Heart right ventricle (tissue), 16 donors: Measurements from ENCODE around the gene DENND4A. TPM values are rescaled to one million over a fixed set of nuclear protein-coding genes. Genes with fewer than 3 reads are reported as not detected.

Experiments
- ATAC-seq, 8 donors: fragments of 200-7000 bp; cut with Tn5 transposase; one replicate each; pipeline ENCODE4 v1.9.1; 2020; ENCODE audit warnings: mild to moderate bottlenecking in 8 of 8, moderate library complexity in 8 of 8, moderate number of reproducible peaks in 1 of 8
- DNase-seq, 2 donors: peaks; one replicate each; pipeline ENCODE4 v3.0.0-alpha.2; 2020
- H3K27ac ChIP-seq, 10 donors: fragments of 200-600 bp; sonication (generic) in 2 of 10; one replicate each; pipeline versions ENCODE4 v1.5.0 to v1.8.0; 2020 to 2022; ENCODE audit warnings: mild to moderate bottlenecking in 3 of 10
- H3K27me3 ChIP-seq, 7 donors: fragments of 200-600 bp; one replicate each; pipeline ENCODE4 v1.8.0; 2021 to 2022; ENCODE audit warnings: mild to moderate bottlenecking in 2 of 7
- H3K36me3 ChIP-seq, 9 donors: fragments of 200-600 bp; sonication (generic) in 1 of 9; one replicate each; pipeline versions ENCODE4 v1.5.0 to v1.8.0; 2020 to 2022; ENCODE audit warnings: mild to moderate bottlenecking in 2 of 9
- H3K4me1 ChIP-seq, 9 donors: fragments of 200-600 bp; sonication (generic) in 1 of 9; one replicate each; pipeline versions ENCODE4 v1.5.0 to v1.8.0; 2020 to 2022; ENCODE audit warnings: mild to moderate bottlenecking in 4 of 9
- H3K4me3 ChIP-seq, 10 donors: fragments of 200-600 bp; sonication (generic) in 2 of 10; one replicate each; pipeline versions ENCODE4 v1.5.0 to v1.8.0; 2020 to 2022; ENCODE audit warnings: mild to moderate bottlenecking in 7 of 10, moderate library complexity in 2 of 10
- H3K9me3 ChIP-seq, 11 donors: fragments of 200-600 bp in 10 of 11; sonication (generic) in 2 of 11; one replicate each; pipeline versions ENCODE4 v1.5.0 to v1.8.0; 2013 to 2022; ENCODE audit warnings: mild to moderate bottlenecking in 2 of 11, control low read depth in 1 of 11, moderate library complexity in 1 of 11
- WGBS, 2 donors: extraction: QIAGEN DNeasy Blood & Tissue Kit; methylation state at CpG; one replicate each; pipeline ENCODE4 v1.1.7; 2013; ENCODE audit warnings: inconsistent platforms in 1 of 2; 5-methylcytosine and 5-hydroxymethylcytosine counted together
- intact Hi-C, 10 donors: fragments of 100-400 bp; cut with DNase I; formaldehyde crosslinking; loops; one replicate each; pipeline versions ENCODE4 v1.11.1 to v1.14.2; 2022
- polyA plus RNA-seq, 2 donors: library from polyadenylated mRNA; stranded (reverse); fragments of 200-250 nt; gene quantifications; one replicate each; pipeline ENCODE4 v1.2.3, GENCODE V29; 2013
- total RNA-seq, 10 donors: library from RNA; stranded (reverse); fragmentation: NEBNext Ultra II Directional in 3 of 10; extraction: Animal tissue kit (Norgen Biotek cat#: 25700) in 3 of 10; gene quantifications; one replicate each; pipeline versions ENCODE4 v1.2.1 to v1.2.4, GENCODE V29; 2021 to 2023
- TF ChIP-seq, protein P1 (sequence below), 9 donors: fragments of 200-600 bp; sonication (generic) in 2 of 9; IDR thresholded peaks; one replicate each; pipeline versions ENCODE4 v1.5.0 to v1.8.0; 2021 to 2022; ENCODE audit warnings: antibody characterized with exemption in 9 of 9, mild to moderate bottlenecking in 5 of 9, moderate library complexity in 1 of 9
- donor health status: Arrhythmogenic right ventricular cardiomyopathy.
- donor health status: ischemic (EF 13 %, LVEDD 7.1; RV severe dilation, severe dysfunction).
- donor health status: healthy with polysubstance abuse.
- donor health status: DM: no; HTN: yes; CAD: no.
- donor health status: DM: no; HTN: no; CAD: no.
- donor health status: ischemic (EF 25% LVEDD 6.9; RV normal size, moderate dysfunction).
- donor health status: ischemic (EF 25% LVEDD 5.7; RV mildly dilated, moderate dysfunction).
- donor health status: healthy.
- donor health status: DM: yes; HTN: yes; CAD: no.
- donor health status: Ischemic cardiomyopathy.
- donor health status: ischemic (EF 35%, LVEDD 5.7; RV mildly dilated, moderate dysfunction).
- donor health status: nonischemic (EF 11% LVEDD 7.7; RV severe dilation, severe dysfunction).
- donor health status: DM: yes; HTN: yes; CAD: no.
- donor health status: PGD.
- donor health status: ischemic (EF 29% LVEDD 5.4; RV normal size, mild dysfunction).
- donor health status: nonischemic (EF 23%, LVEDD 6.1; RV moderate dilation, normal function).

Gene DENND4A
- total and polyA plus RNA-seq, 12 donors, result 3.2 to 23.8 (median 15.5) TPM

DNA sequence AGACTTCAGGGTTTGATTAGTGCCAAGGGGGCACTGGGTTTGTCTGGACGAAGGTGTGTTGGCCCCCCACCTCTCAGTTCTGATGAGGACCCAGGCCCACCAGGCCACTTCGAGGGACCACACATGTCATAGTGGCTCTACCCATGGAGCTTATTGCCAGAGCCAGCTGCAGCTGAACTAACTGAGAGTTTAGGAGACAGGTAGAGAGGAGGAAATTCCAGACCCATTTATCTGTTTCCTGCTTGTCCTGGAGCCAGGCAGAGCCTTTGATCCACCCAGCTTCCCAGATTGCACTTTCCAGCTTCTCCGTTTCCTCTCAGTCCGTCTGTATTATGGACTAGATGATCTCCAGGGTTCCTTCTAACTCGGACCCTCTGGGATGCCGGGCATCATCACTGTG is 149.5 kb downstream of the DENND4A start:
- Histone ChIP-seq H3K9me3 (no peaks in the 10 kb centered on the region), H3K4me3 (no peak overlapping the region), H3K27ac (no peak overlapping the region), H3K27me3 (no peaks in the 10 kb centered on the region), H3K4me1 (peaks cover 0 to 25% (median 14%) of the 10 kb centered on the region in 9 donors), H3K36me3 (no peaks in the 10 kb centered on the region)
- TF ChIP-seq, protein P1, sequence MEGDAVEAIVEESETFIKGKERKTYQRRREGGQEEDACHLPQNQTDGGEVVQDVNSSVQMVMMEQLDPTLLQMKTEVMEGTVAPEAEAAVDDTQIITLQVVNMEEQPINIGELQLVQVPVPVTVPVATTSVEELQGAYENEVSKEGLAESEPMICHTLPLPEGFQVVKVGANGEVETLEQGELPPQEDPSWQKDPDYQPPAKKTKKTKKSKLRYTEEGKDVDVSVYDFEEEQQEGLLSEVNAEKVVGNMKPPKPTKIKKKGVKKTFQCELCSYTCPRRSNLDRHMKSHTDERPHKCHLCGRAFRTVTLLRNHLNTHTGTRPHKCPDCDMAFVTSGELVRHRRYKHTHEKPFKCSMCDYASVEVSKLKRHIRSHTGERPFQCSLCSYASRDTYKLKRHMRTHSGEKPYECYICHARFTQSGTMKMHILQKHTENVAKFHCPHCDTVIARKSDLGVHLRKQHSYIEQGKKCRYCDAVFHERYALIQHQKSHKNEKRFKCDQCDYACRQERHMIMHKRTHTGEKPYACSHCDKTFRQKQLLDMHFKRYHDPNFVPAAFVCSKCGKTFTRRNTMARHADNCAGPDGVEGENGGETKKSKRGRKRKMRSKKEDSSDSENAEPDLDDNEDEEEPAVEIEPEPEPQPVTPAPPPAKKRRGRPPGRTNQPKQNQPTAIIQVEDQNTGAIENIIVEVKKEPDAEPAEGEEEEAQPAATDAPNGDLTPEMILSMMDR (IDR thresholded peaks at IDR 0.05), result no peak
- peak in 2 of 8 donors; percentile 25 to 44 for ATAC-seq
- WGBS, 2 donors, result 64 to 68% methylated on average over 6 of the region's 6 CpGs
- intact Hi-C loops, result loop anchor here in 3 of 10 donors (10.0 kb wide), 3 partner anchors 202 to 642 kb away; no protein-coding TSS in a partner anchor
- DNase-seq, result no peak

DNA sequence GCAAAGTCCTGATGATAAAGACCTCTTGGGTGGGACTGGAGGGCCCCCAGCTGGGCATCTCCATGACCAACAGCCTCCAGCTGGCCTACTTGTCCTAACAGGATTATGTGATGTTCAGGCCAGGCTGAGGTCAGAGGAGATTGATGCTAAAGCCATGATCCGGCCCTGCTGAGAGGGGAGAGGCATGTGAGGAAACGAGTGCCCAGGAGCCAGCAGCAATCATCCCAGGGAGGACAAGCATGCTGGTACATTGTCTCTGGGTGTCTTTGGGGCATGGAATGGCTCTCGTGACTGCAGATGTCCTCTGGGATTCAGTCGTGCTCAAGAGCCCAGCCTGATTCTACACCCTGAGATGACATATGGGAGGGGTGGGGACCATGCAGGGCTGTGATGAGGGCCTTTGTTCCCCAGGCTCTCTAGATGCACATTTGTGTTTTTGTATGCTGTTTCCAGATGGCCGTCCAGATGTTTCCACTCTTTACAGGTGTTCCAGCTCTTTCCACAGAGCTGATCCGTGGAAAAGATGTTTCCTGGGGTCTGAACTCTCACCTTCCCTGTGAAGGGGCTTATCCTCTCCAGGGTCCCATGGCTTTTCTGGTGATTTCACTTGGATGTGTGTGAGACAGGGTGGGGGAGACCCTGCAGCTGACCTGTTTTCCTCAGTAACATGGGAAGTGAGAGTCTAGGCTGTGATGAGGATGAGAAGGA is 150.2 kb downstream of the DENND4A start:
- DNase-seq (no peak), ATAC-seq (peak in 3 of 8 donors; percentile 13 to 30 (median 19))
- Histone ChIP-seq H3K4me1 (peaks cover 0 to 25% (median 14%) of the 10 kb centered on the region in 9 donors), H3K27ac (no peak overlapping the region), H3K9me3 (no peaks in the 10 kb centered on the region), H3K4me3 (no peak overlapping the region), H3K27me3 (no peaks in the 10 kb centered on the region), H3K36me3 (no peaks in the 10 kb centered on the region)
- WGBS, 2 donors, result 38 to 39% methylated on average over 6 of the region's 6 CpGs
- TF ChIP-seq, protein P1 (IDR thresholded peaks at IDR 0.05), result no peak
- intact Hi-C loops, result loop anchor here in 3 of 10 donors (10.0 kb wide), 3 partner anchors 203 to 643 kb away; no protein-coding TSS in a partner anchor

DNA sequence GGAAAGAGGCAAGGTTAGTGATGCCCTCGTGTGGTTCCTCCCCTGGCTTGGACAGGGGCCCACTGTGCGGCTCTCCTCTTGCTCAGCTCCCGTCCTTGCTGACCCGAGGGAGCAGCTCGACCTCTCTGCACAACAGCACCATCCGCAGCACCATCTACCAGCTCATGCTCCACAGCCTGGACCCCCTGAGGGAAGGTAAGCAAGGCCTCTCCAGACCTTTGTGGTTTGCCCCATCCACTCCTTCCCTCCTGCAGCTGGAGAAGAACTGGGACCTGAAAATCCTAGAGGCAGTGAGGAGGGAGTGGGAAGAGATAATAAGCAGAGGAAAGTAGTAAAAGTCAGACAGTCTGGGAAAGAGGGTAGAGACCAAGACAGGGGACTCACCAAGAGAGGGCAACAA is 152.6 kb downstream of the DENND4A start:
- Histone ChIP-seq H3K9me3 (no peaks in the 10 kb centered on the region), H3K27me3 (no peaks in the 10 kb centered on the region), H3K27ac (no peak overlapping the region), H3K4me1 (peaks cover 0 to 25% (median 14%) of the 10 kb centered on the region in 9 donors), H3K36me3 (no peaks in the 10 kb centered on the region), H3K4me3 (no peak overlapping the region)
- intact Hi-C loops, result loop anchor here in 8 of 10 donors (2.0 to 10.0 kb wide), 7 partner anchors 195 to 648 kb away; partner anchors contain the start of gene RAB11A (in 1 of the 8)
- no peak for DNase-seq
- peak in 1 of 8 donors; percentile 29 for ATAC-seq
- TF ChIP-seq, protein P1 (IDR thresholded peaks at IDR 0.05), result no peak
- 73 to 88% methylated on average over 6 of the region's 6 CpGs for WGBS, 2 donors

DNA sequence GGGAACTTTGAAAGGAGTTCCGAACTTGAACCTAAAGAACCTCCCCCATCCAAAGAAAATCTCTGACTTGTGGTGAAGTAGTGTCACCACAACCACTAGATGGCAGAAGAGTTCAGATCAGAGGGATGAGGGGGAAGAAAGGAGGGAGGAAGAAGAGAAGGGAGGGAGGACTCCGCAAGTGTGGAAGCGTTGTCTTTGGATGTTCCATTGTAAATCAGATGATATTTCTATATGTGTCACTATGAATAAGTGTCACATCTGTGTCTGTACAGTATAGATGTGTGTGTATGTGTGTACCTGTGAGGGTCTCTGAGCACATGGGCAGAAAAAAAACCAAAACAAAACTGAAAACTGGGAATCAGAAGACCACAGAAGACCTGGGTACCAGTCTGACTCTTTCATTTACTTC is 153.4 kb downstream of the DENND4A start:
- intact Hi-C loops, result loop anchor here in 8 of 10 donors (2.0 to 10.0 kb wide), 7 partner anchors 196 to 649 kb away; partner anchors contain the start of gene RAB11A (in 1 of the 8)
- Histone ChIP-seq H3K36me3 (no peaks in the 10 kb centered on the region), H3K4me1 (peaks cover 0 to 25% (median 14%) of the 10 kb centered on the region in 9 donors), H3K9me3 (no peaks in the 10 kb centered on the region), H3K27me3 (no peaks in the 10 kb centered on the region), H3K4me3 (no peak overlapping the region), H3K27ac (no peak overlapping the region)
- peak in 1 of 2 donors; percentile 31 for DNase-seq
- TF ChIP-seq, protein P1 (IDR thresholded peaks at IDR 0.05), result peak; percentile 50 to 87 (median 79)
- 7 to 9% methylated on average over 3 of the region's 3 CpGs for WGBS, 2 donors
- peak in 7 of 8 donors; percentile 63 to 79 (median 68) for ATAC-seq
